ENCODE measurements around the gene TBX20.

GRCh38 chr7:35259523-35259908 lies 5.6 kb upstream of the TBX20 start:
- TF ChIP-seq POLR2A (IDR thresholded peaks at IDR 0.05) (no peak), CTCF (IDR thresholded peaks at IDR 0.05) (no peak)
